Erythroblast (primary cell): ENCODE measurements around the gene CHID1.

Experiments used
- GATA1 ChIP-seq: IDR thresholded peaks from 2 replicates; pipeline ENCODE4 v1.6.1; 2011; ENCODE audit warnings: low read depth, mild to moderate bottlenecking, control low read depth, low read length, moderate library complexity
- POLR2A ChIP-seq: IDR thresholded peaks from 2 replicates; pipeline ENCODE4 v1.6.1; 2011; ENCODE audit warnings: mild to moderate bottlenecking, low read length

DNA sequence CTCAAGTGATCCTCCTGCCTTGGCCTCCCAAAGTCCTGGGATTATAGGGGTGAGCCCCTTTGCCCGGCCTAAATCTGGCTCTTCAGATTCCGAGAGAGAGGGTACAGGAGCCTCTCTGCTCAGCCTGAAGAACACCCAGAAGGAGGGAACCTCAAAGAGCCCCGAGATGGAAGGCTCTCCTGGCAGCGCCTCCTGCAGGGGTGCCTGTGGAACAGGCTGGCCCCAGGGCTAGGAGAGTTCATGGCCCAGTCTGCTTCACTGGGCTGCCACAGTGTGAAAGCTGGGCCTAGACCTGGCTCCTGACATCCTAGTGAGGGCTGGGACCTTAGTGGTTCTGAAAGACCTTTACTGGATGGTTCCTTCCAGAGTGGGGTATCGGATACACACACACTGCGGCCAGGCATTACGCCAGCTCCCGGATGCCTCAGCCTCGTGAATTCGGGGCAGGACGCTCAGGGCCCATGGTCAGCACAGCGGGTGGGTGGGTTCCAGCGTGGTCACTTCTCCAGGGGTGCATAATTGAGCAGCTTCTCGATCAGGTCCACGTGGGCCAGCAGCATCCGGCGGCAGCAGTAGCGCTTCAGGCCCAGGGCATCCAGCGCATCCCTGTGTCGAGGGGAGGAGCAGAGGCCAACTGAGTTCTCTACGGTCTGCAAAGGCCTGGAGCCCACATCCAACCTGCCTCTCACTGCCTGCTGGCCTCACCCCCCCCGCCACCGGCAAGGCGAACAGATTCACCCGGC, 70.6 kb downstream of the CHID1 start:
- TF ChIP-seq POLR2A (no peak), GATA1 (no peak)
